HCT116 (cell line): ENCODE measurements around the gene GCNT2.

Experiments used
- CEBPB ChIP-seq: IDR thresholded peaks from 2 replicates; pipeline ENCODE4 v1.6.1; 2012; ENCODE audit warnings: low read depth
- CTCF ChIP-seq, 3 experiments: fragments of 200-600 bp in 1 of 3; sonication (generic) in 1 of 3; IDR thresholded peaks in 2 of 3; conservative IDR thresholded peaks in 1 of 3; 2 replicates each; pipeline ENCODE4 v1.5.1; 2012 to 2017; ENCODE audit warnings: low read depth in 2 of 3, low read length in 2 of 3, antibody characterized with exemption in 1 of 3, borderline replicate concordance in 1 of 3, control low read depth in 1 of 3, mild to moderate bottlenecking in 1 of 3, mixed read lengths in 1 of 3, mixed run types in 1 of 3, moderate library complexity in 1 of 3; ENCODE audit not compliant: insufficient read depth in 1 of 3
- EZH2phosphoT487 ChIP-seq: fragments of 200-600 bp; IDR thresholded peaks from 2 replicates; pipeline ENCODE4 v1.6.1; 2018; ENCODE audit warnings: antibody characterized with exemption, borderline replicate concordance
- POLR2A ChIP-seq: IDR thresholded peaks from 2 replicates; pipeline ENCODE4 v1.7.0; 2011; ENCODE audit warnings: borderline replicate concordance; ENCODE audit not compliant: insufficient read depth, insufficient read length; ENCODE audit errors: extremely low read depth
- SIN3A ChIP-seq: IDR thresholded peaks from 2 replicates; pipeline ENCODE4 v1.6.1; 2012; ENCODE audit warnings: low read depth
- YY1 ChIP-seq: IDR thresholded peaks from 2 replicates; pipeline ENCODE4 v1.6.1; 2011; ENCODE audit warnings: low read length, low read depth, moderate library complexity, mild to moderate bottlenecking; ENCODE audit not compliant: insufficient replicate concordance; ENCODE audit errors: extremely low read depth

- TF ChIP-seq CTCF (IDR thresholded peaks at IDR 0.05 in 2 of 3, conservative IDR thresholded peaks at IDR 0.05 in 1 of 3; ENCODE audit: borderline replicate concordance in 1 of 3, insufficient read depth in 1 of 3, low read depth in 2 of 3, low read length in 2 of 3) (no peak), POLR2A (no peak), EZH2phosphoT487 (no peak), SIN3A (no peak), YY1 (no peak), CEBPB (no peak)
Observed at GRCh38 chr6:10559522-10560152, 38.5 kb downstream of the GCNT2 start.
